GM19397 (cell line): ENCODE measurements around the gene ZNF511.

Experiments used
- ATAC-seq: cut with Tn5 transposase; IDR thresholded peaks from one replicate; pipeline ENCODE4 v1.9.1; 2021; ENCODE audit warnings: mild to moderate bottlenecking, moderate library complexity; ENCODE audit not compliant: unreplicated experiment

Gene ZNF511

DNA sequence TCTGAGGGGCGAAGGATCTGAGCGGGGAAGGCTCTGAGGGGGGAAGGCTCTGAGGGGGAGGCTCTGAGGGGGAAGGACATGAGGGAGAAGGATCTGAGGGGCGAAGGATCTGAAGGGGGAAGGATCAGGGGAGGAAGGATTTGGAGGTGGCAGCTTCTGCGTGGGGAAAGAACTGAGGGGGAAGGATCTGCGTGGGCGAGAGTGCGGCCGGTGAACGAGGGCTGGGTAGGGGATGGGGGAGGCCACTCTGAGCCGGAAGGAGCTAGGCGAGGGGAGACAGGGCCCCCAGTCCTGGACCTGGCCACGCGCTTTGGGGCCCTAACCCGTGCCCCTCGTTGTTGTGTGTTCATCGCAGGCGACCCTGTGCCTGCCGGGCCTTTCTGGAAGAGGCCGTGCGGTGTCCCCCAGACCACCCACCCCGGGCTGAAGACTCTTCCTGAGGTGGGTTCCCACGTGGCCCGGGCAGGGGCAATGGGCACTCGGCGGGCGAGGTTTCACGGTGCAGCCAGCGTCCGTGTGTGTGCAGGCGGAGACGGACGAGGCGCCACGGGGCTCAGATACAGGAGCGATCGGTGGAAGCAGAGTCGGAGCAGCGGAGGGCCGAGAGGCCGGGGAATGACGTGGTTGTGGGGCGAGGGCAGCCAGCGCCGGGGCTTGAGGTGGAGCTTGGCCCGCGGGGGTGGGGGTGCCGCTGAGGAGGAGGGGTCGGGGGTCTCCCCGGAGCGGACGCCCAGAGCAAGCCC, 26.0 kb downstream of the ZNF511 start:
- ATAC-seq, result no peak

DNA sequence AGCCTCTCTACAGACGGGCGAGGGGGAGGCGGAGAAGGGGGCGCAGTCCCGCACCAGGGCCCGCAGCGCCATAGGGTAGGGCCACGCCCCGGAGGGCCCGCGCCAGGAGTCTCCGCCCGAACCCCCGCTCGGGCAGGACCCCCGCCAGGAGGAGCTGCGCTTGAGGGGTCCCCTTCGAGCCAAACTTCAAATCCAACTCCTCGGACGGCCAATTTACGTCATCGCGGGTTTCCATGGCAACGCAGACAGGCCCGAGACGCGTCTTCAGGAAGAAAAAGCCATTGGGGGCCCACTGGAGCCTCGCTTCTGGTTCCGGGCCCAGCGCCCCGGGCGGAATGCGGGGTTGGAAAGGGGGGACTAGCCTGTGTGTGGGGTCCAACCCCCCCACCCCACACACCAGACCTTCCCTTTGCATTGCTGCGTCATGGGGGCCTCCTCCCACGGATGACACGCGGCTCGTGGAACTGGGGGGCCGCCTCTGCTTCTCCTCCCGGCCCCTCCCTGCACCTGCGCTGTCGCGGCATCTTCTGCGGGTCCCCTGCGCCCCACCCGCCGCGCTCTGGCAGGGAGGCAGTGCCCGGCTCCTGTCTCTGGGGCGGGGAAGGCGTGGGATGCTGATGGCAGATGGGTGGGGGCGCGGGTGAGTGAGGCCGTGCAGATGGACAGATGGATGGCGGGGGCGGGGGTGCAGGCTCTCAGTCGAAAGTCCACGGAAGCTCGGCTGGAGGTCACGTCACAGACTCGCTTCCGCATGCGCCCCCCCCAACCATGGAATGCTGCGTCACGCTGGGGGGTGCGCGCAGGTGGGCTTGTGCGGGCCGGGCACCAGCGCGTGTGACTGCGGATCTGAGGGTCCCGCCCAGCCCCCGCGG, 26.8 kb downstream of the ZNF511 start:
- no peak for ATAC-seq

DNA sequence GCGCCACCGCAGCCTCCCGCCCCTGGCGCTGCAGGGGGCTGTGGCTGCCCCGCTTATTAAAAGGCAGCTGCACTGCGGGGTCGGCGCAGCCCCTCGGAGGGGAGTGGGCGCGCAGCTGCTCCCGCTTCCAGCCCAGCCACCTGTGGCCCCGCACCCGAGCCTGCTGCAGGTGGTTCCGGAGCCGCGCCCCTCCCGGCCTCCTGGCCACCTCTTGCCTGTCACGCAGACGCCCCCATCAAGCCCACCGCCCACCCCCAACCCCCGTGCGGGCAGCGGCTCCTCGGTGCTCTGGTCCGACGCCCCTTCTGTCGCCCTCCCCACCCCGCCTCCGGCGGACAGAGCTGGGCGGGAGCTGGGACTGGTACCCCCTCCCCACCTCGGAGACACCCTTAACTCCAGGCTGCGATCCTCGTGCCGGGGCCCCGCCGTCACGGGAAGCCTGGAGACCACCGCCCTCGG, 27.4 kb downstream of the ZNF511 start:
- ATAC-seq, result no peak

DNA sequence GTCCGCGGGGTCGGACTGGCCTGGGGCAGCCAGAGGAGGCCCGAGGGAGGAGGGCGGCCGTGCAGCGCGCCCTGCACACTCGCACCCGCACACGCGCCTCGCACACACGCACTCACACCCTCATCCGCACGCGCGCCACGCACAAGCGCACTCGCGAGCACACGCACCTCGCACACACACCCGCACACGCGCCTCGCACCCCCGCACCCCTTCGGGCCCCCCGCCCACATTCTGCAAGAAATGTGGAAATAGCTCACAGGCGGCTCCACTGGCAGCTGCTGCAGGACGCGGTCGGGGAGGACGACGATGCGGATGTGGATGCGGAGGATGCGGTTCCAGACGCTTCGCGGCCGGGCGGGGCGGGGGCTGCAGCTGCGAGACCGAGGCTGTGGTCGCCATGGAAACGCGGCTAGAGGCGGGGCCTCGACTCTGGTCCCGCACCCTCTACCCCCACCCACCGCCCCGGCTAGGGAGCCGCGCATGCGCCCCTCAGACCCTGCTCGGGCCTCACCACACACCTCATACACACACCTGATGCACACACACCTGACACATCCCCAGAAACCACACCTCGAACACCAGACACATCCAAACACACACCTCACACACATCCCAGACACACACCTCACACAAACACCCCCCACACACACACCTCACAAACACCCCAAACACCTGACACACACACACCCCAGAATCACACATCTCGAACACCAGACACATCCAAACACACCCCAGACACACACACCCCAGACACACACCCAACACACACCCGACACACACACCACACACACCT, 28.1 kb downstream of the ZNF511 start, which contains the start of gene CALY:
CALY (minus strand) TSS at position 320 of the 793 bp plus-strand sequence. CDS start 7,907 bp downstream, outside the sequence.
- ATAC-seq, result no peak

DNA sequence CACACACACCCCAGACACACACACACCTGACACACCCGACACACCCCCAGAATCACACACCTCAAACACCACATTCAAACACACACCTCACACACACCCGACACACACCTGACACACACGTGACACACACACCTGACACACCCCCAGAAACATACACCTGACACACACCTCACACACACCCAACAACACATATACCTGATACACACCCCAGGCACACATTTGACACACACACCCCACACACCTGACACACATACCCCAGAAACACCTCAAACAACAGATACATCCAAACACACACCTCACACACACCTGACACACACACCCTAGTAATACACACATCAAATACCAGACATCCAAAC, 28.6 kb downstream of the ZNF511 start:
- ATAC-seq, result no peak

DNA sequence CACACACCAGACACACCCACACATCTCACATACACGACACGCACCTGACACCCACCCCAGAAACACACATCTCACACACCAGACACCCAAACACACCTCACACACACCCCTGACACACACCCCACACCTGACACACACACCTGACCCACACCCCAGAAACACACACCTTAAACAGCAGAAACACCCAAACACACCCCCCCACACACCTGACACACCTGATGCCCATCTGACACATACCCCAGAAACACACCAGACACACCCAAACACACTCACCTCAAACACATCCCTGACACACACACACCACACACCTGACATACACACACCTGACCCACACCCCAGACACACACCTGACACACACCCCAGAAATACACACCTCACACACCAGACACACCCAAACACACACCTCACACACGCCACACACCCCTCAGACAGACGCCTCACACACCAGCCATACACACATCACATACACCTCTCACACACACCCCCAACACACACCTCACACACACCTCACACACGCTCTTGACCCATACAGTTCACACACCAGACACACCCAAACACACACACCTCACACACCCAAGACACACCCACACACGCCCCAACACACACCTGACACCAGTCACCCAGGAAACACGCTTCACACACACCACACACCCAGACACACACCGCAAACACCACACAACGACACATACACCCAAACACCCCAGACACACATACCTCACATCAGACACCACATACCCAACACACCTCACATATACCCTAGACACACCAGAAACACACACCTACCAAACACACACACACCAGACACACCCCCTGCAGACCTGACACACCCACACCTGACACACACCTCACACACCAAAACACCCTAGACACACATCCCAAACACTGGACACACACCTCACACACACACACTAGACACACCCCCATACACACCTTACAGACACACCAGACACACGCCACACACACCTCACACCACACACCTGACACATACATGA, 29.7 kb downstream of the ZNF511 start:
- no peak for ATAC-seq

DNA sequence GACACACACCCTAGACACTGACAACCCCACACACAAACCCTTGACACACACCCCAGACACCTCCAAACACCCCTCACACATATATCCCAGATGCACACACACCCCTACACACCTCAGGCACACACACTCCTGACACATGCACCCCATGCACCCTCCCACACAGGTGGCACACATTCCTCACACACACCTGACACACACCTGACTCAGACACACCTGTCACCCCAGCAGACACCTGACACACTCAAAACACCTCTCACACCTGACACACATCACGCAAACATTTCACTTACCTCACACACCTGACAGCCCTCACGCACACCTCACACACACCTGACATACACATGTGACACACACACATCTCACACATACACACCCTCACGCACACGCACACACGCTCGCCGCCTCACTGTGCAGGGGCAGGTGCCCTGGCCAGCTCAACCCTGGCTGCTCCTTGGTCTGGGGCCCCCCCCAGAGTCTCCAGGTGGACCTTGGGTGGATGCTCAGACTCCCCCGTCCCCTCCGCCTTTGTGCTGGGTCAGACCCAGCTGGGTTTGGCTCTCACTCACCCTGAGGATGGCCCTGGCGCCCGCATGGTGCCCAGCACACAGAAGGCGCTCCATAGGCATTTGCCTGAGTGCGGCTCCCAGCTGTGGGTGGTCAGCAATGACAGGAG, 31.1 kb downstream of the ZNF511 start:
- no peak for ATAC-seq

DNA sequence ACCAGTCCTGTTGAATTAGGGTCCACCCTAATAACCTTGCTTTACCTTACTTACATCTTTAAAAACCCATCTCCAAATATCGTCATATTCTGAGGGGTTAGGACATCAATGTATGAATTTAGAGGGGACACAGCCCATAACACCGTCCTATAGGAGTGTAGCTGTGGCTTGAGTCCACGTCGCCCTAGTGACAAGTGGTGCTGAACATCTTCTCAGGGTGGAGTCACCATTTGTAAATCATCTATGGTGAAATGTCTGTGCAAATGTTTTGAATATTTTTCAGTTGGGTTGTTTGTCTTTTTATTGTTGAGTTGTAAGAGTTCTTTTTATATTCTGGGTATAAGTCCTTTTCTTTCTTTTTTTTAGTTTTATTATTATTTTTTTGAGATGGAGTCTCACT, 33.3 kb downstream of the ZNF511 start:
- no peak for ATAC-seq

DNA sequence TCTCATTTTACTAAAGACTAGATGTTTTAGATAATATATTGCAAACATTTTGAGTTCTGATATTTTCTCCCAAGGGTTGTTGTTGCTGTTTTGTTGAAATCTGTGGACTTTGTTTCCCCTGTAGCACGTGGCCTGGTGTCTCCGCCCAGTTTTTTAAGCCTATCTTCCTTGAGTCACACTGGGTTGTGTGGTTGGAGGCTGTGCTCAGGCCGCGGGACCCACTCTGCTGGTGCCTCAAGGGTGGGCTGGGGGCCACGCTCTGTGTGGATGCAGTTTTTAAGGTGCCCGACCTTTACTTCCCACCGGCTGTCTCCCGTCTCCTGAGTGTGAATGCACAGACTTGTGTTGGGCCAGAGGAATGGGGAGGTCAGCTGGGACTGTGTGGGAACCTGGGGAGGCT, 34.2 kb downstream of the ZNF511 start:
- no peak for ATAC-seq

DNA sequence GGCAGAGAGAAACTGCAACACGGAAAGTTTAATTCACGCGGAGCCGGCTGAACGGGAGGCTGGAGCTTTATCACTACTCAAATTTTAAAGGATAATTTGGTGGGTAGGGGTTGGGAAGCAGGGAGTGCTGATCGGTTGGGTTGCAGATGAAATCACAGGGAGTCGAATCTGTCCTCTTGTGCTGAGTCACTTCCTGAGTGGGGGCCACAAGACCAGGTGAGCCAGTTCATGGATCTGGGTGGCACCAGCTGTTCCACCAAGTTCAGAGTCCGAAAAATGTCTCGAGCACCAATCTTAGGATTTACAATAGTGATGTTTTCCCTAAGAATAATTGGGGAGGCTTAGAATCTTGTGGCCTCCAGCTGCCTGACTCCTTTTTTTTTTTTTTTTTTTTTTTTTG, 34.8 kb downstream of the ZNF511 start:
- ATAC-seq, result no peak

DNA sequence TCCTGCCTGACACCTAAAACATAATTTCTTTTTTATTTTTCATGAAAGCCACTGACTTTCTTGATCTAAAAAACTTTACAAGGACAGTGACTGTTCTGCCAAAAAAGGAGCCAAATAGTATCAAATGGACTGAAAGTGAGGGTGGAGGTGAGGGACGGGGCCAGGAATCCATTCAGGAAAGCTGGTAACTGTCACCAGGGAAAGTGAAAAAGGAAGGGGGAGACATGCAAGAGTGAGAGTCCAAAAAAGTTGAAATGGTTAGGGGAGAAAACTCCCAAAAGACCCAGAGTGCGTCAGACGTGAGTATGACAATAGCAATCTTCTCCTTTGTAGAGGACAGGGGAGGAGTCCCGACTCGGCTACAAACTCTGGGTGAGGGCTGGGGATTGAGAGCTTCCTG, 35.5 kb downstream of the ZNF511 start:
- ATAC-seq, result no peak

DNA sequence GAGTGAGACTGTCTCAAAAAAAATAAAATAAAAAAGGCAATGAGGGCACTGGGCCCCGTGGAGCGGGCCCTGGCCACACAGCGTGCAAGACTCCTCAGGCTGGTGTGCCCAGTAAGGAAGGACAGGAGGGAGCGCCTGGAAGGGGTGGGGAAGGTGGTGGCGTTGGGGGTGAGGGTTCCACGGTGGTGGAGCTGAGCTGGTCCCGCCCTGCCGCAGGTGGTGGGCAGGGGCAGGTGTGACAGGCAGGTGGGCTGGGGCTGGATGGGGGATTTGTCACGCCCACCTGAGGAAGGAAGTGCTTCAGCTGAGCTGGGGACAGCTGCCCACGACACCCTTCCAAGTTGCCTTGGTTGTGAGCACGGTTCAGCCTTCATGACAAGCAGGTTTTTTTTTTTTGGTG, 37.7 kb downstream of the ZNF511 start:
- ATAC-seq, result no peak

DNA sequence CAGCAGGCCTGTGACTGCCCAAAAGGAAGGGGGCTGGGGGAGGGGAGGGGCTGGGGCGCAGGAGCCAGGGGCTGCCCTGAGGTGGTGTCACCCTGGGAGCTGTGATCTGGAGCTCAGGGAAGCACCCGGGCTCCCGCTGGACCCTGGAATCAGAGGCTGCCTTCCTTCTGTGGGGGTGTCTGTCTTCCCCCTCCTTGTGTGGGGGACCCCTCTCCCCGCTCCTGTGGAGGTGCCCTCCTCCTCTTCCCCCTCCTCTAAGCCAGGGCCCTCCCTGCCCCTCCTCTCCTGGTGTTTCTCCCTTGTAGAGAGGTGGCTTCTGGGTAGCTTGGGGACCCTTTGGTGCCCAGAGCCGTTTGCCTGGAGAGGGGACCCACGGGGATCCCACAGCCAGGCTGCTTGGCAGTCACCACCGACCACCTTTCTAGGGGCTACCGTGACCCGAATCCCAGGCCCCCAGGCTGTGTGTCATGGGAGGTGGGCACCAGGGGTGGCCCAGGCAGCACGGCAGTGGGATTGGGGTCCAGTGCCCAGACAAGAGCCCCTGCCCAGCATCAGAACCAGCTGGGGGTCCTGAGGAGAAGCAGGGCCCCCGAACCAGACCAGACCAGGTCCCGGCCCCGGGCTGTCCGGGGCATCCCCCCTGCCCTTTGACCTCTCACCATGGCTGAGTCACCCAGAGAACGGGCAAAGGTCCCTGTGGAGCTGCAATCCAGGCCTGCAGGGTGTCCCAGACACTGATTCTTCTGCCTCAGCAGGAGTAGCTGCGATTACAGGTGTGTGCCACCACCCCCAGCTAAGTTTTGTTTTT, 39.2 kb downstream of the ZNF511 start:
- ATAC-seq, result no peak

DNA sequence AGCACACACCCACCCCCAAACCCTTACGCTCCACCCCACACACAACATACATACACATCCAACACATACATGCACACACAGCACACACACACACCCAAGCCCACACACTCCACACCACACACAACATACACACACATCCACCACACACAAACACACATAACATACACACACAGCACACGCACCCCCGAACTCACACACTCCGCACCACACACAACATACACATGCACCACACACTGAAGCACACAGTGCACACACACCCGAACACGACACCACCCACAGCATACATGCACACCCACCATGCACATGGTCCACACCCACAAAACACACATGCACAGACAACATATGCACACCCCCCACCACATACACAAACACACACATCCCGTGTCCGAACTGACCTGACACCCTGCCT, 40.5 kb downstream of the ZNF511 start:
- no peak for ATAC-seq

DNA sequence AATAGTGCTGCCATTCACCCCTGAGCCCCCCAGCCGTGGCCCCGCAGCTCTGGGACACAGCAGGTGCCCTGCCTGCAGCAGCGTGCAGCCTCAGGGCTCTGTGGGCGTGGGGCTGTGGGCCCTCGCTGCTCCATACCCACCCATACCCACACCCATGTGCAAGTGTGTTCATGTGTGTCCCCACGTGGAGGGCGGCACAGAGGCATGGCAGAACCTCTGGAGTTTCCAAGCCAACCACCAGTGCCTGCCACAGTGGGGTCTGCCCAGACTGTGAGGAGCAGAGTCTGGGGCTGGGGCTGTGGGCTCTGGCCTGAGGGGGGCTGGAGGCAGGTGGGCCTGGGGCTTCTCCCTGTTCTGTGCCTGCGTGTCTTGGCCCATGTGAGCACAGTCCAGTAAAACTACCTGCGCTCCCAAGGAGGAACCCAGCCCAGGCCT, 40.9 kb downstream of the ZNF511 start:
- ATAC-seq, result no peak

DNA sequence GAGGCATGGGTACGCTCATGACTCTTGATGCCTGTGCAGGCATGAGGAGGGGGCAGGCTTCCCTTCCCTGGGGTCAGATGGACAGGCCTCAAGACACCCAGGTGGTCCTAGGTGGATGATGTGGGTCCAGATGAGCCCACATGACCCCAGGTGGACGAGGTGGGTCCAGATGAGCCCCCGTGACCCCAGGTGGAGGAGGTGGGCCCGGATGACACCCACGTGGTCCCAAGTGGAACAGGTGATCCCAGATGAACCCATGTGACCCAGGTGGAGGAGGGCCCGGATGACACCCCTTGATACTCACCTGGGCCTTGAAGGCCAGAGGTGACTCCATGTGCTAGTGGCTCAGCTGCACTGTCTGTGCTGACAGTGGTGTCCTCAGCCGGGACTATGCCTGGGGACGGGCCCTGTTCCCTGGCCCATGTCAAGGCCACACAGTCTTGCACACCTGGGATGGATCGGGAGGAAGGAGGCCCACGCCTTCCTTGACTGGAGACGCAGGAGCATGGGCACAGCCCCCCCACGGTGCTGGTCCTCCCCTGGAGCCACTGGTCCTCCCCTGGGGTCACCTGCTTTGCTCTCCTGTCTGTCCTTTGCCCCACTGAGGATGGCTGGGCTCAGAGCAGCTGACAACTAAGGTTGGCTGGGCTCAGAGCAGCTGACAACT, 41.7 kb downstream of the ZNF511 start:
- ATAC-seq, result no peak

DNA sequence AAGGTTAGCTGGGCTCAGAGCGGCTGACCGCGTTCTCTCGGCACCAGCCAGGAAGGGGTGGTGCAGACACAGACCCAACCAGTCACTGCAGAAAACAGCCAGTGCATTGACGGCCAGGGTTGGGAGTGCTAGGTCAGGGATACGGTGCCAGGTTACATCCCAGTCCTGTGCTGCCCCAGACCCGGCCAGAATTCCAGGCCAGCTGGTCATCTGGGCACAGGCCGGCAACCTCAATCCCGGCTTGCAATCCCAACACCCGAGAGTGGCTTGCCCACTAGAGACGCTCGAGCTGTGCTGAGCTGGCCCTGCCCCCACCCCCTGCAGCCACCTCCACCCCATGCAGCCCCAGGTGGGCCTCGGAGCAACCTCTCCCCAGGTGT, 42.2 kb downstream of the ZNF511 start:
- no peak for ATAC-seq
